GM21447 (cell line): Measurements from ENCODE around the gene TRIM50.
"Not testable (repeated sequence)": the region's sequence is repeated elsewhere in the genome, so short reads cannot be mapped to it uniquely, and the experiment has no call there.

ENCODE experiments used
- ATAC-seq: cut with Tn5 transposase; IDR thresholded peaks from one replicate; pipeline ENCODE4 v1.9.1; 2021; ENCODE audit not compliant: unreplicated experiment

Gene TRIM50

GRCh38 chr7:73316521-73316920 is 11.4 kb downstream of the TRIM50 start:
- ATAC-seq, result no peak

- ATAC-seq, result no peak
Observed at GRCh38 chr7:73314271-73314670, 13.6 kb downstream of the TRIM50 start.

GRCh38 chr7:73313521-73313906 is 14.4 kb downstream of the TRIM50 start:
- ATAC-seq, result no peak

DNA sequence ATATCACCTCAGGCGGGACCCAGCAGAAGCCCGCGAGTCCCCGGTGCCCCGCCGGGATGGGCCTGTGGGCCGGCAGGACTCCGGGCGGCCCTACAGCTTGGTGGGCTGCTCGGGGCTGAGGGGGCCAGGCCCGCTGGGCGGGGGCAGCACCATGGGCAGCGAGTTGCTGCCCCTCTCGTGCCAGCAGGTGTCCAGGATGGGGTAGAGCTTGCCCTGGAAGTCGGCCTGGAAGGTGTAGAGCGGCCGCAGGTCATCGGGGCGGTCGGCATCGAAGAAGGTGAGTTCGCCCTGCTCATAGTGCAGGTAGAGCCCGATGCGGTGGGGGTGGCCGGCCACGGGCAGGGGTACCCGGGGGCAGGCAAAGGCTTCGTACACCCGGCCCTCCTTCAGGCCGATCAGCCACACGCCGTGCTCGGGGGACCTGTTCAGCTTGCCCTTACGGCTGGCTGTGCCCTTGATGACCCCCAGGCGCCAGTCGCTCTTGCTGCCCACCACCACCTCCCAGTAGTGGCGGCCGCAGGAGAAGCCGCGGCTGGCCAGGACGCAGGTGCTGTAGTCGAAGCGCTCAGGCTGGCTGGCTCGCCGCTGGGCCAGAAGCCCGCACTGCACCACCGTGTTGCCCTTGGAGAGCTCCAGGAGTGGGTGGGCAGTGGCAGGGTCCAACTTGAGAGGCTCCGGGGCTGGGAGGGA is 14.9 kb downstream of the TRIM50 start:
- no peak for ATAC-seq

- not testable (repeated sequence) for ATAC-seq
Observed at GRCh38 chr7:73311421-73311820, 16.5 kb downstream of the TRIM50 start.

DNA sequence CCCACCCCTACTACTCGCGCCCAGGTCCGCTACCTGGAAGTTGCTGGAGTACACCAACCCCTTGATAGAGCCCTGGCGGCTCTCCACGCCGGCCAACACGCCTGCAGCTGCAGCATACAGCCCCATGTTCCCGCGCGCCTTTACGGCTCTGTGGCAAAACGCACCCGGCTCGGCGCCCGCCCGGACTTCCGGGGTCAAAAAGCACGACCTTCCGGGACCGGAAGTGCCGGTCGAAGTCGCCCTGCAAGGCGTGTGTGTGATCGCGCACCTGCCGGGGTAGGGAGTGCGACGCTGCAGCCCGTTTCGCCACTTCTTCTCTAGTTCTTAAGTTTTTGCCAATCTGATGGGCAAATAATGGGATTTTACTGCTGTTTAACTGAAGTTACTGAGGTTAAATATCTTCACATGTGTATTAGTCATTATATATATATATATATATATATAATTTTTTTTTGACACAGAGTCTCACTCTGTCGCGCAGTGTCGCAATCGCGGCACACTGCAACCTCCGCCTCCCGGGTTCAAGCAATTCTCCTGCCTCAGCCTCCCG is 19.1 kb downstream of the TRIM50 start, which contains the start of gene NSUN5:
TSS of gene NSUN5 (minus strand) at position 162 of the 550 bp plus-strand sequence. CDS start at position 126, 36 bp downstream.
- ATAC-seq, result peak; percentile 87

DNA sequence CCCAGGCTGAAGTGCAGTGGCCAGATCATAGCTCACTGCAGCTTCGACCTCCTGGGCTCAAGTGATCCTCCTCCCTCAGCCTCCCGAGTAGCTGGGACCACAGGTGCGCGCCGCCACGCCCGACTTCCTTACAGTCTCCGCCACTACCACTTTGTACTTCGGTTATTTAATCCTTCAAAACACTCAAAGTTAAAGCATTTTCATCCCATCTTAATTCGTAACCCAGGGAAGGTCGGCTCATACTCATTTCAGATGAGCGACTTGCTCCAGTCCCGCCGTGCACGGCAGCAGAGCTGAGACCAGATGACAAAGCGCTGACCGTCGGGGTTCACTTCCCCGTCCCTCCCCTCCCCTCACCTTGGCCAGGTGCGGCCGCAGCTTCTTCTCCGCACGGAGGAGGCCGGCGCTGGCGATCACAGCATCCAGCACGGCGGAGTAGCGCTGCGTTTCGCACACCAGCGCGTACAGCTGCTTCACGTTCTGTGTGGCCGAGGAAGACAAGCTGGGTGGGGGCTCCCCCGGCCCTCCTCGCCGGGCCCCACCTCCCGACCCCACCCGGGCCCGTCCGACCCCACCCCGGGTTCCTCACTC is 19.7 kb downstream of the TRIM50 start:
- ATAC-seq, result peak; percentile 41

GRCh38 chr7:73307436-73307835 is 20.4 kb downstream of the TRIM50 start:
- ATAC-seq, result no peak

DNA sequence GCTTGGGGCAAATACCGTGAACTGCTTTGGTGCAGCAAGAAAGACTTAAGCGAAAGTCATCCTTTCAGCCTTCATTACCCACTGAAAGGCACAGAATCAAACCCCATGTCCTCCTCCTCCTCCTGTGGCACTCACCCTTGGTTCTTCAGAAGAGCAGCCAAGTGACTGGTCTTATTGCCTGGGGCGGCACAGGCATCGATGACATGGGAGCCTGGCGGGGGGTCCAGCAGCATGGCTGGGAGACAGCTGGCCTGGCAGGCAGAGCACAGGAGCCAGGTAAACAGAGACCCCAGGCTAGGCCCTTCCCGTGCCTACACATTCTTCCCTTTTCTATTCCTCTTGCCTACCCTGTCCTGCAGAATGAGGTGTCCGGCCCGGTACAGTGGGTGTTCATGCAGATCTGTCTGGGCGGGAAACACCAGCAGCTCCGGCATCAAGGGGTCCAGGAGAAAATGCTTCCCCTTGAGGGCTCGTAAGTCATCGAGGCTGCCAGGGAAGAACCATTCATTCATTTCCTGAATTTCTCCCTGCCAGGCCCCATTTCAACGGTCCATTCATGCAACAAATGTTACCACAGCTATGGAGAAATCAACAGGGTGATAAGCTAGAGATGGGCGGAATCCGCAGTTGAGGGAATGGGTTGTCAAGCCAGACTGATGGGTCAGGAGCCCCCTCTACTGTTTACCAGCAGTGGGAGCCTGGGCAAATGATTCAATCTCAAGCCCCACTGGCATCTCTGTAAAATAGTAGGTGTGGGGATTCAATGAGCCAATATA is 23.1 kb downstream of the TRIM50 start:
- not testable (repeated sequence) for ATAC-seq

- no peak for ATAC-seq
Observed at GRCh38 chr7:73304071-73304470, 23.8 kb downstream of the TRIM50 start.

DNA sequence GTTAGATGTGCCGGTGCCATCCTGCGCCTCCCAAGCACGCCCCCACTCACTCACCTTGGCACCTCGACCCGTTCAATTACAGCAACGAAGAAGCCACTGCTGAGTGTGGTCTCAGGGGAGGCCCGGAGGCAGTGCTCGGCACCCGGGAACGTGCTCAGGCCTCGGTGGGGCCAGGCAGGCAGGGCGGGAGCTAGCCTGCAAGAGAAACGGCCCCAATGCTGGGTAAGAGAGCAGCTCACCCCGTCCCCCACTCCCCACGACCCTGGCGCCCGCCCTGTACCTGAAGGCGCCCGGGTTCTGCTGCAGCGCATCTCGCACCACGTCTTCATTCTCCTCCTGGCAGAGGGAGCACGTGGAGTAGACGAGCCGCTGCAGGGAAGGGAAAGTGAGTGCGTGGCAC is 24.3 kb downstream of the TRIM50 start:
- no peak for ATAC-seq

- ATAC-seq, result not testable (repeated sequence)
Observed at GRCh38 chr7:73302846-73303245, 25.0 kb downstream of the TRIM50 start.

DNA sequence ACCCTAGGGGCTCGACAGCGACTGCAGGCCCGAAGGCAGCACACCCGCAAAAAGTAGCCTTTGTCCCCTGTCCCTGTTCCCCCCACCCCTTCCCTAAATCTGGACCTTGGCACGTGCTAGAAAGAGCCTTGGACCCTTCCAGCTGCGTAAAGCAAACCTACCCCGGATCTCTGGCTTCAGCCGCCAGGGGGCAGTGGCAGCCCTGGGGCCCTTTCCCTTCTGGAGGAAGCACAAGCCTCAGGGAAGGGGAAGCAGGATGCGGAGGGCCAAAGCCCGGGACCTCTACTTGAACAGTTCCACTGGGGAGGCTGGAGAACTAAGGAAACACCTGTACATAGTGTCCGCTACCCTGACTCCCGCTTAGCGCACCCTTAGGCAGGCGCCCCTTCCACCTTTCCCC is 26.8 kb downstream of the TRIM50 start:
- not testable (repeated sequence) for ATAC-seq

GRCh38 chr7:73299812-73300211 is 28.1 kb downstream of the TRIM50 start:
- not testable (repeated sequence) for ATAC-seq

GRCh38 chr7:73297706-73298105 is 30.2 kb downstream of the TRIM50 start:
- not testable (repeated sequence) for ATAC-seq

- ATAC-seq, result not testable (repeated sequence)
Observed at GRCh38 chr7:73297235-73297634, 30.6 kb downstream of the TRIM50 start.

DNA sequence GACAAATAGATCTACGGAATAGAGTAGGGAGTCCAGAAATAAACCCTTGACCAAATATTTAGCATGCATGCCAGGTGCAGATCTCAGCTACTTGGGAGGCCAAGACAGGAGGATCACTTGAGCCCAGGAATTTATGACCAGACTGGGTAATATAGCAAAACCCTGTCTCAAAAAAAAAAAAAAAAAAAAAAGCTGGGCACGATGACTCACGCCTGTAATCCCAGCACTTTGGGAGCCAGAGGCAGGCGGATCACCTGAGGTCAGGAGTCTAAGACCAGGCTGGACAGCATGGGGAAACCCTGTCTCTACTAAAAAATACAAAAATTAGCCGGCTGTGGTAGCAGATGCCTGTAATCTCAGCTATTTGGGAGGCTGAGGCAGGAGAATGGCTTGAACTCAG is 50.7 kb downstream of the TRIM50 start:
- ATAC-seq, result not testable (repeated sequence)

DNA sequence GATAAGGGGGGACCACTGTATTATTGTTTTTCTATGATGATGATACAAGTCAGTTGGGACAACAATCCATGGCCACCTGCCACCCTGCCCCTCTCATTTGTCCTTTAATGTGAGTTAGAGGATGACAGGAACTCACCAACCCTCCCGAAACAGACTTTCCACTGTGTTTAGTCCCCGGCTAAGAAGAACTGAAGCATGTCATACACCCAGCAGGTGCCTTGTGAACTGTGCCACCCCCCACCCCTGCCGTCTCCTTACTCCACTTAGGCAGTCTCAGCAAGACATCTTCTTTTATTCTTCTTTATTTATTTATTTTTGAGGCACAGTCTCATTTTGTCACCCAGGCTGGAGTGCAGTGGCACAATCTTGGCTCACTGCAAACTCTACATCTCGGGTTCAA is 60.1 kb downstream of the TRIM50 start:
- not testable (repeated sequence) for ATAC-seq

- ATAC-seq, result peak; percentile 70
Observed at GRCh38 chr7:73266719-73267368, 61.0 kb downstream of the TRIM50 start.
